ENCODE measurements around the gene MYCBPAP.

The MYCBPAP gene

GRCh38 chr17:50570528-50570927 lies 62.3 kb downstream of the MYCBPAP start:
- H3K4me3 ChIP-seq (ENCODE audit: low read depth, low read length): no peak overlapping the region
- DNase-seq (ENCODE audit: low read depth): no peak
- no peak for TF ChIP-seq CTCF (IDR thresholded peaks at IDR 0.05; ENCODE audit: low read depth, low read length, missing control alignments)

- DNase-seq (ENCODE audit: low read depth): no peak
- TF ChIP-seq CTCF (IDR thresholded peaks at IDR 0.05; ENCODE audit: low read depth, low read length, missing control alignments): no peak
- no peak overlapping the region for H3K4me3 ChIP-seq (ENCODE audit: low read depth, low read length)
Measured at GRCh38 chr17:50571681-50572080, 63.4 kb downstream of the MYCBPAP start.

GRCh38 chr17:50572541-50572940 lies 64.3 kb downstream of the MYCBPAP start:
- no peak overlapping the region for H3K4me3 ChIP-seq (ENCODE audit: low read depth, low read length)
- no peak for TF ChIP-seq CTCF (IDR thresholded peaks at IDR 0.05; ENCODE audit: low read depth, low read length, missing control alignments)
- no peak for DNase-seq (ENCODE audit: low read depth)

GRCh38 chr17:50573866-50574611 lies 65.8 kb downstream of the MYCBPAP start:
- no peak for TF ChIP-seq CTCF (IDR thresholded peaks at IDR 0.05; ENCODE audit: low read depth, low read length, missing control alignments)
- DNase-seq (ENCODE audit: low read depth): no peak
- H3K4me3 ChIP-seq (ENCODE audit: low read depth, low read length): no peak overlapping the region

- TF ChIP-seq CTCF (IDR thresholded peaks at IDR 0.05; ENCODE audit: low read depth, low read length, missing control alignments): no peak
- no peak for DNase-seq (ENCODE audit: low read depth)
- H3K4me3 ChIP-seq (ENCODE audit: low read depth, low read length): no peak overlapping the region
Measured at GRCh38 chr17:50575581-50576210, 67.5 kb downstream of the MYCBPAP start.

- TF ChIP-seq CTCF (IDR thresholded peaks at IDR 0.05; ENCODE audit: low read depth, low read length, missing control alignments): no peak
- no peak overlapping the region for H3K4me3 ChIP-seq (ENCODE audit: low read depth, low read length)
- no peak for DNase-seq (ENCODE audit: low read depth)
Measured at GRCh38 chr17:50576864-50577263, 68.6 kb downstream of the MYCBPAP start.

Data from GM12864 (cell line).